Activated CD4-positive, alpha-beta memory T cell treated with anti-CD3 and anti-CD28 coated beads, Interleukin-2, amount 10 ng/mL, durations not matched to agents 7 days and 5 days (primary cell): ENCODE measurements around the gene CNTNAP2. TPM values are rescaled to one million over a fixed set of nuclear protein-coding genes. Genes with fewer than 3 reads are reported as not detected.

Experiments used
- CTCF ChIA-PET: fragments of 350-600 bp; sonication (Branson Sonifier 250); formaldehyde crosslinking; loops from one replicate; lab custom pipeline; 2021; ENCODE audit warnings: antibody characterized with exemption, inconsistent platforms; lab: Charles Lee
- POLR2A ChIA-PET: fragments of 350-600 bp; sonication (Branson Sonifier 250); formaldehyde crosslinking; loops from one replicate; lab custom pipeline; 2021; ENCODE audit warnings: antibody characterized with exemption; lab: Charles Lee
- DNase-seq: peaks from one replicate; pipeline ENCODE4 v3.0.0-alpha.2; 2020
- H3K27ac Mint-ChIP-seq: one replicate; pipeline ENCODE4 v1.8.0; 2021; ENCODE audit warnings: mild to moderate bottlenecking, mixed read lengths
- H3K27me3 Mint-ChIP-seq: one replicate; pipeline ENCODE4 v1.8.0; 2021; ENCODE audit warnings: mixed read lengths
- H3K36me3 Mint-ChIP-seq: one replicate; pipeline ENCODE4 v1.8.0; 2021; ENCODE audit warnings: low read depth, mixed read lengths
- H3K4me1 Mint-ChIP-seq: one replicate; pipeline ENCODE4 v1.8.0; 2021; ENCODE audit warnings: mixed read lengths
- H3K4me3 Mint-ChIP-seq: one replicate; pipeline ENCODE4 v1.8.0; 2021; ENCODE audit warnings: mild to moderate bottlenecking, mixed read lengths
- H3K9me3 Mint-ChIP-seq: one replicate; pipeline ENCODE4 v1.8.0; 2021; ENCODE audit warnings: mixed read lengths
- total RNA-seq, 2 experiments: library from RNA; stranded (reverse); gene quantifications; one replicate each; pipeline ENCODE4 v1.2.3, GENCODE V29; 2021

The CNTNAP2 gene
- total RNA-seq, 2 experiments from 2014 or later = not detected

DNA sequence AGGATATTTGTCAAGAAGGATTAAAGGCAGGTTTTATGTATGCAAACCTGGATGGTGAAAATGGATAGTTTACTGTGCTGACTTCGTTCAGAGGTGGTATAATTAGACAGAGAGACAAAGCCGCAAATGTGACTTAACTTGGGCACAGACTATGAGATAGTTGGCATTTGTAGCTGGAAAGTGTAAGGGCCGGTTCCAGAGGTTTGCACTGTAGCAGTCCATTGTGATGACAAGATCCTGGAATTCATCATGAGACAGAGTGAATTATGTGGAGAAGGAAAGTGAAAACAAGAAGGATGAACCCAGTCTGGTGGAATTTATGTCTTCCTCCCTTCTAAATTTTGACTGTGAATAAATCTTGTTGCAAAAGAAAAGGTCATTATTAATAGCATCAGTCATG lies 139.0 kb downstream of the CNTNAP2 start:
- DNase-seq = no peak
- H3K36me3 Mint-ChIP-seq = no peaks in the 10 kb centered on the region
- ChIA-PET POLR2A (no interaction called here), CTCF (no interaction called here)
- no peak overlapping the region for H3K4me3 Mint-ChIP-seq
- no peak overlapping the region for H3K27ac Mint-ChIP-seq
- no peaks in the 10 kb centered on the region for H3K27me3 Mint-ChIP-seq
- peaks cover 10% of the 10 kb centered on the region for H3K9me3 Mint-ChIP-seq
- no peaks in the 10 kb centered on the region for H3K4me1 Mint-ChIP-seq

DNA sequence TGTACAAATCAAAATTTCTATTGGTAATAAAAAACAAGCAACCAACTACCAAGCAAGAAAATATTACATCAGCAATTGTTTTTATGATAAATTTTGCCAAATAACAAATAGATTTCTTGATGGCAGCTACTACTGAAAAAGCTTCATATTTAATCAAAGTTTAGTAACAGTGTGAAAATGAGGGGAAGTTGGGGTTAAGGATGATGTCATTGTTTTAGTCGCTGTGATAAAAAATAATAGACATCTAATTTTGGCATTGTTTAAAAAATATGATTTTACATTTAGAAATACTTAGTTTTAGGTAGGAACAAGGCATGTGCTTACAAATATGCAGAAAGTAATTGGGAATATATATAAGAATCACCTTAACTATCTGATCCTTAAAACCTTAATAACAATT lies 145.9 kb downstream of the CNTNAP2 start:
- Mint-ChIP-seq H3K4me1 (no peaks in the 10 kb centered on the region), H3K27me3 (no peaks in the 10 kb centered on the region), H3K27ac (no peak overlapping the region), H3K9me3 (peaks cover 11% of the 10 kb centered on the region), H3K36me3 (no peaks in the 10 kb centered on the region), H3K4me3 (no peak overlapping the region)
- ChIA-PET POLR2A (no interaction called here), CTCF (no interaction called here)
- no peak for DNase-seq

DNA sequence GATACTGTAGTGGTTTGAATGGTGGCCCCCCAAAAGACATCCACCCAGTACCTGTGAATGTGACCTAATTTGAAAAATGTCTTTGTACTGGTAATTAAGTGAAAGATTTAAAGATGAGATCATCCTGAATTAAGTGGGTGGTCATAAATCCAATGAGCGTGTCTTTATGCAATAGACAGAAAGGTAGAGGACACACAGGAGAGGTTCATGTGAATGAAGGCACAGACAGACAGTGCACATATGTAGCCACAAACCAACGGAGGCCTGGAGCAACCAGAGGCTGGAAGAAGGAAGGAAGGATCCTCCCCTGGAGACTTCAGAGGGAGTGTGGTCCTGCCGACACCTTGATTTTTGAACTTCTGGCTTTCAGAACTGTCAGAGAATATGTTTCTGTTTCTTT lies 160.3 kb downstream of the CNTNAP2 start:
- Mint-ChIP-seq H3K36me3 (no peaks in the 10 kb centered on the region), H3K9me3 (peaks cover 3% of the 10 kb centered on the region), H3K27me3 (no peaks in the 10 kb centered on the region), H3K4me1 (no peaks in the 10 kb centered on the region), H3K27ac (no peak overlapping the region), H3K4me3 (no peak overlapping the region)
- CTCF ChIA-PET = no interaction called here
- DNase-seq = no peak
- POLR2A ChIA-PET = no interaction called here

DNA sequence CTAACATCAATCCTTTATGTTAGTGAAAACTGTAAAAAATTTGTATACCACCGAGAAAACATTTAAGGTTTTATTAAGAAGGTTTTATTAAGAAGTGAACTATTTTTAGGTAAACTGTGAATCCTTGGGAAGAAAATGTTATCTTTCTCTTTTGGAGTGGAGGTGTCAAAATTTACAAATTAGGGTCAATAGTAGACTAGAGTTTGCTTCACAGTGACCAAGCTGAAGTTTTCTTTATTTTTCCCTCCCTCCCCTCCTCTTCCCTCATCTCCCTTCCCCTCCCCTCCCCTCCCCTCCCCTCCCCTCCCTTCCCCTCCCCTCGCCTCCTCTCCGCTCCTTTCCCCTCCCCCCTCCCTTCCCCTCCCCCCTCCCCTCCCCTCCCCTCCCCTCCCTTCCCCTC lies 168.8 kb downstream of the CNTNAP2 start:
- ChIA-PET POLR2A (no interaction called here), CTCF (no interaction called here)
- Mint-ChIP-seq H3K9me3 (peaks cover 5% of the 10 kb centered on the region), H3K4me1 (no peaks in the 10 kb centered on the region), H3K36me3 (no peaks in the 10 kb centered on the region), H3K27me3 (no peaks in the 10 kb centered on the region), H3K27ac (no peak overlapping the region), H3K4me3 (no peak overlapping the region)
- no peak for DNase-seq

DNA sequence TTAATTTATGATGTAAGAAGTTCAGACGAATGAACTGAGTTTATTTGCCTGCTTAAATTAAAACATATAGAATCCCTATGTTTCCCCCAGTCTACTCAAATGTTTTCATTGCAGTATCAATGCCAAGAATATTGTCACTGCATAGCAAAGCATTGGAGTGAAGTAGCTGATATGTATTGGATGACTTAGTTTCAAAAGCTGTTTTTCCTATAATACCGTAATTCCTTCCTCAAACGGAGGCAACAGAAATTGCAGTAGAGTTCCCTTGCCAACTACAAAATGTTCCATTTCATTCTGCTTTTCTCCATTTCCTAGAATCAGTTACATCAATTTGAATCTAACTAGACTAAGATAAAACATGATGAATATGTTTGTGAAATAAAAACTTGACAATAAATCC lies 174.1 kb downstream of the CNTNAP2 start:
- peaks cover 4% of the 10 kb centered on the region for H3K9me3 Mint-ChIP-seq
- no peaks in the 10 kb centered on the region for H3K36me3 Mint-ChIP-seq
- no peak overlapping the region for H3K27ac Mint-ChIP-seq
- H3K27me3 Mint-ChIP-seq = no peaks in the 10 kb centered on the region
- no peak for DNase-seq
- CTCF ChIA-PET = no interaction called here
- POLR2A ChIA-PET = no interaction called here
- no peaks in the 10 kb centered on the region for H3K4me1 Mint-ChIP-seq
- H3K4me3 Mint-ChIP-seq = no peak overlapping the region

DNA sequence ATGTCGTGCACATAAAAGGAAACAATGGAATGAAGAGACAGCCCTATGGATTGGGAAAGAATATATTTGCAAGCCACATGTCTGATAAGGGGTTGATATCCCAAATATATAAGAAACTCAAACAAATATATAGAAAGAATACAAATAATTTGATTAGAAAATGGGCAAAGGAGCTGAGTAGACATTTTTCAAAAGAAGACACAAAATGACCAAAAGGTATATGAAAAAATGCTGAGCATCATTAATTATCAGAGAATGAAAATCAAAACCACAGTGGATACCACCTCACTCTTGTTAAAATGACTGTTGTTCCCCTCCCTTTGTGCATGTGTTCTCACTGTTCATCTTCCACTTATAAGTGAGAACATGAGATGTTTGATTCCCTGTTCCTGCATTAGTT lies 175.3 kb downstream of the CNTNAP2 start:
- Mint-ChIP-seq H3K4me3 (no peak overlapping the region), H3K27me3 (no peaks in the 10 kb centered on the region), H3K36me3 (no peaks in the 10 kb centered on the region), H3K9me3 (no peaks in the 10 kb centered on the region), H3K4me1 (no peaks in the 10 kb centered on the region), H3K27ac (no peak overlapping the region)
- ChIA-PET POLR2A (no interaction called here), CTCF (no interaction called here)
- no peak for DNase-seq

DNA sequence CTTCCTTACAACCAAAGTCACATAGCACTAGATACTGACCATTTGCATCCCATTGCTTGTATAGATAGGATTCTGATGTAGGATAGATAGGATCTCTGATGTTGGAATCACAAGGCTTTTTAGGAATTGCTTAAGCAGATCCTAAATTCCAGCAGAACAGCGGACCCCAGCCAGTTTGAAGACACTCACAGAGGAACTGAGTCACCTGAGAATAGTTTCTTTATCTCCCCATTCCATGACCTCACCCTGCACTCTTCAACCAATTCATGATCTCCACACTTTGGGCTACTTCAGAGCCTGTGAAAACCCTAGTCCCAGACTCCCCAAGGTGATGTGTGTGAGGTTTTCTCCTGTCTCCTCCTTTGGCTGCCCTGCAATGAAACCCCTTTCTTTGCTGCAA lies 179.4 kb downstream of the CNTNAP2 start:
- no peak overlapping the region for H3K27ac Mint-ChIP-seq
- peaks cover 8% of the 10 kb centered on the region for H3K9me3 Mint-ChIP-seq
- DNase-seq = no peak
- no peak overlapping the region for H3K4me3 Mint-ChIP-seq
- H3K36me3 Mint-ChIP-seq = no peaks in the 10 kb centered on the region
- no peaks in the 10 kb centered on the region for H3K27me3 Mint-ChIP-seq
- no peaks in the 10 kb centered on the region for H3K4me1 Mint-ChIP-seq
- CTCF ChIA-PET = no interaction called here
- POLR2A ChIA-PET = no interaction called here

DNA sequence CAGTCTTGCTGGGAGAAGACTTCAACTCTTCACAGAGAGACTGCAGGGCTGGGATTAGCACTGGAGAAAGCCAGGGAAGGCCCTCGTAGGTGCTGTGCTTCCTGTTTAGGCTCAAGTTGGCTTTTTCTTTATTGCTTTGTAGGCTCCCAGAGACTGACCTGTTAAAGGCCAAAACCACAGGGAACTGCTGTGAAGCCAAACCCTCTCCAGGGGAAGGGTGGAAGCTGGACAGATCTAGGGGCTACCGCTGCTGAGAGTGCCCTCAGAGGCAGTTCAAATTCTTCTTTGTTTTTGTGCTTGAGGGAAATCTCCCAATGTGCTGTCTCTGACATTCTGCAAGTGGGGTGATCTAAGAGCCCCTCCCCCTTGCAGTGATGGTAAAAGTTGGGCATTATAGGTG lies 198.4 kb downstream of the CNTNAP2 start:
- peaks cover 8% of the 10 kb centered on the region for H3K9me3 Mint-ChIP-seq

DNA sequence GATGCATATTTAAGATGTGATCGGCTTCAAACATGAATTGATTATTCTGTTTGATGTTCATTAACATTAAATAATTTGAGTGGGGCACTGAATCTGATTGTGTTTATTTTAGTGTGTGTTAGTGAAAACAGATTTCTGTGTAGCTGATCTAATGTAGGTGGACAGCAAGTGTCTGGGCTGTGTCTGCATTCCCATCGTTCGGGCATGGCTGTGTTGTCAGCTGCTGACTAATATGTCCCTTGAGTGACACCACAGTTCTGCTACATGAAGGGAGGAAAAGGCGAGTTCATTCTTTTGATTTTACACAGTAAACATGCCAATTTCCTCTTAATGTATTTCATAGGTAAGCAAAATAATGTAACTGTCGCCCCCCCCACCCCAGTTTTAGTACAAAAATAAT lies 203.0 kb downstream of the CNTNAP2 start:
- Mint-ChIP-seq H3K36me3 (no peaks in the 10 kb centered on the region), H3K4me1 (no peaks in the 10 kb centered on the region), H3K27me3 (no peaks in the 10 kb centered on the region), H3K27ac (no peak overlapping the region), H3K4me3 (no peak overlapping the region), H3K9me3 (no peaks in the 10 kb centered on the region)
- ChIA-PET POLR2A (no interaction called here), CTCF (no interaction called here)
- DNase-seq = no peak

More for the DNA sequence above, 198.4 kb downstream of the CNTNAP2 start:
- Mint-ChIP-seq H3K27me3 (no peaks in the 10 kb centered on the region), H3K36me3 (no peaks in the 10 kb centered on the region), H3K27ac (no peak overlapping the region), H3K4me3 (no peak overlapping the region), H3K4me1 (no peaks in the 10 kb centered on the region)
- no peak for DNase-seq
- POLR2A ChIA-PET = no interaction called here
- CTCF ChIA-PET = no interaction called here

DNA sequence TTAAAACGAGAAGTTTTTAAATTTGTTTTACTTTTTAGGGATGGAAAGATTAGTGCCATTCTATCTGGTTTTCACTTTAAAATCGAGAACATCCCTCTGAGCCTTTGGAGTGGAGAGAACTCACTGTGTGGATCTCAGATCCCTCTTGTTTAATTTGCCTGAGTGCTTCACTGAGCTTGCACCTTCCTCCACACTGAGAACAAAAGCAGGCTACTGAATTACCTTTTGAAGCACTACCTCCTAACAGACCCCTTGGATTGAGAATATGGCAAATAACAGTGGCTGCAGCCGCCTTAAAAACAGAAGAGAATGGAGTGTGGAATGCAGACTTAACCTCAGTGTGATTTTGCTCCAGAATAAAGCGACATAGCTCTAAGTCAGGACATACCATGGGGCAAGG lies 204.7 kb downstream of the CNTNAP2 start:
- H3K36me3 Mint-ChIP-seq = no peaks in the 10 kb centered on the region
- DNase-seq = no peak
- no peak overlapping the region for H3K4me3 Mint-ChIP-seq
- no peak overlapping the region for H3K27ac Mint-ChIP-seq
- H3K9me3 Mint-ChIP-seq = no peaks in the 10 kb centered on the region
- ChIA-PET POLR2A (no interaction called here), CTCF (no interaction called here)
- H3K4me1 Mint-ChIP-seq = no peaks in the 10 kb centered on the region
- H3K27me3 Mint-ChIP-seq = no peaks in the 10 kb centered on the region

DNA sequence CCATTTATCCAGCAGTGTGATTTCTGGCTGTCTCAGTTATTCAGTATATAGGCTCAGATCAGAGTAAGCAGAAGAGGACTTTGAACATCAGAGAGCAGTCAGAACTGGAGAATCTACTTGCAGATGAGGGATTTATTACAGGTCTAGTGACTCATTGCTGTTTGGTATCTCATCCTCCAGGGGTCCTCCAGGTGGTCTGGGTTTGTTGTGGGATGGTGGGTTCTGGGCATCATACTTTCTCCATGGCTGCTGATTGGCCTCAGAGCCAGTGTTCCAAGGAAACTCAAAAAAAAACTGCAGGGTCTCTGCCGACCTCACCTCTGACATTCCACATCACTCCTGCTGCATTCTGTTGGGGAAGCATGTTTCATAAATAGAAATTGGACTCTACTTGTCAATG lies 214.8 kb downstream of the CNTNAP2 start:
- H3K4me1 Mint-ChIP-seq = no peaks in the 10 kb centered on the region

DNA sequence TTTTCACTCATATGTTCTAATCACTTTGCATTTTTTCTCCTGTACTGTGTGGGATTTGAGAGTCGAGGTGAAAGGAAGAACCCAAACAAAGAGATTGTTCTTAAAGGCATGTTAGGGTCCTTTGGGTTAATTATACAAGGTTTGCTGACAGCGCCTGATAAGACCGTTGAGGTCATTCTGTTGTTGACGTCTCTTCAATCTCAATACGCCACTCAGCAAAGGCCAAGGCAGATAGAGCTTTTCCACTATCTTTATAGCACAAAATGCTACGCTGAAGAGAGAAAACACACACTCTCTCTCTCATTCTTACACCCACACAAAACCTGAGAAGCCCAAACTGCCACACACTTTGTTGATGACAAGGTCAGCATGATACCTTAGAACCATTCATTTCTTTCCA lies 228.7 kb downstream of the CNTNAP2 start:
- H3K4me1 Mint-ChIP-seq = no peaks in the 10 kb centered on the region
- ChIA-PET POLR2A (no interaction called here), CTCF (no interaction called here)
- DNase-seq = no peak
- H3K27ac Mint-ChIP-seq = no peak overlapping the region
- no peaks in the 10 kb centered on the region for H3K27me3 Mint-ChIP-seq
- H3K9me3 Mint-ChIP-seq = peaks cover 4% of the 10 kb centered on the region
- H3K4me3 Mint-ChIP-seq = no peak overlapping the region
- H3K36me3 Mint-ChIP-seq = no peaks in the 10 kb centered on the region

More for the DNA sequence above, 214.8 kb downstream of the CNTNAP2 start:
- no peak overlapping the region for H3K27ac Mint-ChIP-seq
- no peak overlapping the region for H3K4me3 Mint-ChIP-seq
- ChIA-PET POLR2A (no interaction called here), CTCF (no interaction called here)
- DNase-seq = no peak
- no peaks in the 10 kb centered on the region for H3K27me3 Mint-ChIP-seq
- no peaks in the 10 kb centered on the region for H3K36me3 Mint-ChIP-seq
- peaks cover 20% of the 10 kb centered on the region for H3K9me3 Mint-ChIP-seq

DNA sequence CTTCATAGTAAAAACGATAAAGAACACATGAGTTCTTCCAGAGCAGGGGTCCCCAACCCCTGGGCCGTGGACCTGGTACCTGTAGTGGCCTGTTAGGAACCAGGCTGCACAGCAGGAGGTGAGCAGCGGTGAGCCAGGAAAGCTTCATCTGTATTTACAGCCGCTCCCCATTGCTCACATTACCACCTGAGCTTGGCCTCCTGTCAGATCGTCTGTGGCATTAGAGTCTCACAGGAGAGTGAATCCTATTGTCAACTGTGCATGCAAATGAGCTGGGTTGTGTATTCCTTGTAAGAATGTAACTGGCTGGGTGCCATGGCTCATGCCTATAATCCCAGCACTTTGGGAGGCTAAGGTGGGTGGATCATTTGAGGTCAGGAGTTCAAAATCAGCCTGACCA lies 229.5 kb downstream of the CNTNAP2 start:
- no peaks in the 10 kb centered on the region for H3K4me1 Mint-ChIP-seq
- DNase-seq = no peak
- no peaks in the 10 kb centered on the region for H3K36me3 Mint-ChIP-seq
- ChIA-PET CTCF (no interaction called here), POLR2A (no interaction called here)
- no peak overlapping the region for H3K27ac Mint-ChIP-seq
- peaks cover 4% of the 10 kb centered on the region for H3K9me3 Mint-ChIP-seq
- H3K27me3 Mint-ChIP-seq = no peaks in the 10 kb centered on the region
- H3K4me3 Mint-ChIP-seq = no peak overlapping the region

DNA sequence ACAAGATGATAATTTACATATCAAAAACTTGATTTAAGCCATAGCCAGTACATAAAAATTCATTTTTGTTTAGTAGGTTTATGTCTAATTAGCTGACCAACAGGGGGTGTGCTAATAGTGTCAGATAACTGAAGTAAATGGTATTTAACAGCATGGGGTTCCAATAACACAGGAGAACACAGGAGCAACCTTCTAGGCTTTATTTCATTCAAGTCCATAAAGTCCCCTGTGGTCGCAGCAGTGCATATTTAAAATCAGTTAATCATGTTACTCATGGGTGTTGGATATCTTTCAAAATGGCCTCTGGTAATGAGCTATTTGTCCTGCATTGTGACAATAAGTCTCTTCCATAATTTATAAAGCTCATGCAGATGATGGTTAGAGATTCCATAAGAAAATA lies 238.6 kb downstream of the CNTNAP2 start:
- H3K27ac Mint-ChIP-seq = no peak overlapping the region
- ChIA-PET POLR2A (no interaction called here), CTCF (no interaction called here)

DNA sequence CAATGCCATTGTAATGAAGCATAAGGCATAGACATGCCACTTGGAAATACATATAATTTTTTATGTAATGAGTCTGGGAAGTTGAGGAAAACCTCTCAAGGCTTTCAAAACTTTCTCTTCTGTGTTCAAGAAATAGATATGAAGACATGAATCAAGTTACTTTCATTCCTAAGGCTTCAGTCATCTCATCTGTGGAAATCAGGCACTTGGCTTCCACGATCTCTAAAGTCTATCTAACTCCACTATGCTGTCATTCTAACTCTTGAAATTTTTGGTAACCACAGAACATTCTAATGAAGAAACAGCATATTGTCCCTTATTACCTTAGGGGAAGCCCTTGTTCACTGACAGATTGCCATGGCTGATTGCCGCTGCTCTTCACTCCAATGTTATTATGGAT lies 242.6 kb downstream of the CNTNAP2 start:
- ChIA-PET POLR2A (no interaction called here), CTCF (no interaction called here)
- no peak for DNase-seq
- no peak overlapping the region for H3K27ac Mint-ChIP-seq
- peaks cover 14% of the 10 kb centered on the region for H3K9me3 Mint-ChIP-seq
- no peaks in the 10 kb centered on the region for H3K27me3 Mint-ChIP-seq
- no peaks in the 10 kb centered on the region for H3K36me3 Mint-ChIP-seq
- H3K4me3 Mint-ChIP-seq = no peak overlapping the region
- no peaks in the 10 kb centered on the region for H3K4me1 Mint-ChIP-seq

More for the DNA sequence above, 238.6 kb downstream of the CNTNAP2 start:
- Mint-ChIP-seq H3K4me1 (no peaks in the 10 kb centered on the region), H3K27me3 (no peaks in the 10 kb centered on the region), H3K9me3 (peaks cover 13% of the 10 kb centered on the region), H3K36me3 (no peaks in the 10 kb centered on the region), H3K4me3 (no peak overlapping the region)
- no peak for DNase-seq
